Neural progenitor cell (in vitro differentiated cells): Measurements from ENCODE around the gene PSMD3. TPM values are rescaled to one million over a fixed set of nuclear protein-coding genes. Genes with fewer than 3 reads are reported as not detected.
A peak's percentile ranks its signal among the peaks of the same experiment; 100 is the strongest.

ENCODE experiments used
- DNase-seq: peaks from one replicate; pipeline ENCODE4 v3.0.0-alpha.2; 2016; ENCODE audit warnings: low spot score
- H2AFZ ChIP-seq: fragments of 200-600 bp; sonication (generic); replicated peaks from 2 replicates; pipeline ENCODE4 v1.6.1; 2016; ENCODE audit warnings: antibody characterized with exemption
- H3F3A ChIP-seq: fragments of 200-600 bp; sonication (generic); 2 replicates; pipeline ENCODE4 v1.6.1; 2016; ENCODE audit warnings: antibody characterized with exemption, low read depth
- H3K27ac ChIP-seq: fragments of 200-600 bp; sonication (generic); 2 replicates; pipeline ENCODE4 v1.5.1; 2016; ENCODE audit warnings: mild to moderate bottlenecking
- H3K27me3 ChIP-seq: fragments of 200-600 bp; sonication (generic); 2 replicates; pipeline ENCODE4 v1.6.1; 2016; ENCODE audit warnings: mild to moderate bottlenecking, moderate library complexity
- H3K36me3 ChIP-seq: fragments of 200-600 bp; sonication (generic); 2 replicates; pipeline ENCODE4 v1.5.1; 2016
- H3K4me1 ChIP-seq: fragments of 200-600 bp; sonication (generic); 2 replicates; pipeline ENCODE4 v1.6.1; 2016; ENCODE audit warnings: mixed run types
- H3K4me2 ChIP-seq: fragments of 200-600 bp; sonication (generic); 2 replicates; pipeline ENCODE4 v1.6.1; 2016
- H3K4me3 ChIP-seq: fragments of 200-600 bp; sonication (generic); 2 replicates; pipeline ENCODE4 v1.5.1; 2016
- H3K79me2 ChIP-seq: fragments of 200-600 bp; sonication (generic); 2 replicates; pipeline ENCODE4 v1.6.1; 2016; ENCODE audit warnings: low read depth
- H3K9ac ChIP-seq: fragments of 200-600 bp; sonication (generic); 2 replicates; pipeline ENCODE4 v1.6.1; 2016
- H3K9me3 ChIP-seq: fragments of 200-600 bp; sonication (generic); 2 replicates; pipeline ENCODE4 v1.5.1; 2016; ENCODE audit warnings: low read depth
- H4K20me1 ChIP-seq: fragments of 200-600 bp; sonication (generic); 2 replicates; pipeline ENCODE4 v1.6.1; 2016; ENCODE audit warnings: low read depth
- H3K27ac Mint-ChIP-seq: 3 replicates; pipeline ENCODE4 v1.8.0; 2021; ENCODE audit warnings: mixed read lengths
- H3K27me3 Mint-ChIP-seq: 2 replicates; pipeline ENCODE4 v1.8.0; 2022; ENCODE audit warnings: low read depth, mild to moderate bottlenecking, inconsistent platforms, moderate library complexity, mixed read lengths; ENCODE audit not compliant: insufficient read depth
- H3K36me3 Mint-ChIP-seq: 3 replicates; pipeline ENCODE4 v1.8.0; 2021; ENCODE audit warnings: mixed read lengths
- H3K4me1 Mint-ChIP-seq: 3 replicates; pipeline ENCODE4 v1.8.0; 2021; ENCODE audit warnings: mixed read lengths
- H3K4me3 Mint-ChIP-seq: 3 replicates; pipeline ENCODE4 v1.8.0; 2021; ENCODE audit warnings: mild to moderate bottlenecking, moderate library complexity, mixed read lengths
- H3K9me3 Mint-ChIP-seq: 3 replicates; pipeline ENCODE4 v1.8.0; 2020; ENCODE audit warnings: mixed read lengths
- EZH2 ChIP-seq: fragments of 200-600 bp; sonication (generic); IDR thresholded peaks from 2 replicates; pipeline ENCODE4 v1.6.1; 2017; ENCODE audit warnings: antibody characterized with exemption, mild to moderate bottlenecking, moderate library complexity
- EZH2phosphoT487 ChIP-seq: fragments of 200-600 bp; sonication (generic); IDR thresholded peaks from 2 replicates; pipeline ENCODE4 v1.6.1; 2017; ENCODE audit warnings: antibody characterized with exemption
- total RNA-seq: library from RNA; depleted of rRNA; stranded (reverse); fragments of >200 nt; gene quantifications from 2 replicates; pipeline ENCODE4 v1.2.3, GENCODE V29; 2015; ENCODE audit warnings: low replicate concordance
- TF ChIP-seq, protein P1 (sequence below): fragments of 200-600 bp; sonication (generic); IDR thresholded peaks from 2 replicates; pipeline ENCODE4 v1.5.1; 2017; ENCODE audit warnings: antibody characterized with exemption, mild to moderate bottlenecking

Gene PSMD3
- total RNA-seq, 1 donor from 2014 or later: 71.6 TPM

DNA sequence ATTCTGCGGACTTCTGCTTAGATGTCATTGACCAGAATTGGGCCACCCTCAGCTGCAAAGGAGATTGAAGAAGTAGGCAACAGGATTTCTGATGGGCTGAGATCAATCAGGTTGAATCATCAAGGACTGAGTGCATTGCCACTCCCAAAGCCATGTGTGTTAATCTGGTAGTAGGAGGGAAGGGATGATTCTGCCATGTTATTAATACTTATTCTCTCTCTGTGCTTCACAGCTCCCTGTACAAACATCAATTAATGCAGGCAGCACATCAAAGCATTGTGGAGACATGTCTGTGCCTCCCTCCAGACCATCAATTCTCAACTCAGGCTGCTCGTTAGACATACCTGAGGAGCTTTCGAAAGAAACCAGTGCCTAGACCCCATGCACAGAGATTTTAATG is 41.5 kb upstream of the PSMD3 start:
- no peak overlapping the region for H3K9ac ChIP-seq
- Mint-ChIP-seq H3K36me3 (no peaks in the 10 kb centered on the region), H3K4me1 (peaks cover 20% of the 10 kb centered on the region), H3K9me3 (no peaks in the 10 kb centered on the region), H3K27me3 (peaks cover 5% of the 10 kb centered on the region), H3K4me3 (no peak overlapping the region), H3K27ac (no peak overlapping the region)
- no peaks in the 10 kb centered on the region for H3K9me3 ChIP-seq
- DNase-seq: no peak
- no peak overlapping the region for H3K4me2 ChIP-seq
- H3K79me2 ChIP-seq: no peaks in the 10 kb centered on the region
- H2AFZ ChIP-seq: no peak overlapping the region
- H4K20me1 ChIP-seq: no peaks in the 10 kb centered on the region
- H3K27ac ChIP-seq: no peak overlapping the region
- no peak for TF ChIP-seq EZH2phosphoT487
- TF ChIP-seq, protein P1, sequence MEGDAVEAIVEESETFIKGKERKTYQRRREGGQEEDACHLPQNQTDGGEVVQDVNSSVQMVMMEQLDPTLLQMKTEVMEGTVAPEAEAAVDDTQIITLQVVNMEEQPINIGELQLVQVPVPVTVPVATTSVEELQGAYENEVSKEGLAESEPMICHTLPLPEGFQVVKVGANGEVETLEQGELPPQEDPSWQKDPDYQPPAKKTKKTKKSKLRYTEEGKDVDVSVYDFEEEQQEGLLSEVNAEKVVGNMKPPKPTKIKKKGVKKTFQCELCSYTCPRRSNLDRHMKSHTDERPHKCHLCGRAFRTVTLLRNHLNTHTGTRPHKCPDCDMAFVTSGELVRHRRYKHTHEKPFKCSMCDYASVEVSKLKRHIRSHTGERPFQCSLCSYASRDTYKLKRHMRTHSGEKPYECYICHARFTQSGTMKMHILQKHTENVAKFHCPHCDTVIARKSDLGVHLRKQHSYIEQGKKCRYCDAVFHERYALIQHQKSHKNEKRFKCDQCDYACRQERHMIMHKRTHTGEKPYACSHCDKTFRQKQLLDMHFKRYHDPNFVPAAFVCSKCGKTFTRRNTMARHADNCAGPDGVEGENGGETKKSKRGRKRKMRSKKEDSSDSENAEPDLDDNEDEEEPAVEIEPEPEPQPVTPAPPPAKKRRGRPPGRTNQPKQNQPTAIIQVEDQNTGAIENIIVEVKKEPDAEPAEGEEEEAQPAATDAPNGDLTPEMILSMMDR: no peak
- TF ChIP-seq EZH2: no peak
- H3K4me1 ChIP-seq: peaks cover 3% of the 10 kb centered on the region
- no peaks in the 10 kb centered on the region for H3K27me3 ChIP-seq
- no peaks in the 10 kb centered on the region for H3K36me3 ChIP-seq
- no peak overlapping the region for H3K4me3 ChIP-seq
- H3F3A ChIP-seq: no peaks in the 10 kb centered on the region

DNA sequence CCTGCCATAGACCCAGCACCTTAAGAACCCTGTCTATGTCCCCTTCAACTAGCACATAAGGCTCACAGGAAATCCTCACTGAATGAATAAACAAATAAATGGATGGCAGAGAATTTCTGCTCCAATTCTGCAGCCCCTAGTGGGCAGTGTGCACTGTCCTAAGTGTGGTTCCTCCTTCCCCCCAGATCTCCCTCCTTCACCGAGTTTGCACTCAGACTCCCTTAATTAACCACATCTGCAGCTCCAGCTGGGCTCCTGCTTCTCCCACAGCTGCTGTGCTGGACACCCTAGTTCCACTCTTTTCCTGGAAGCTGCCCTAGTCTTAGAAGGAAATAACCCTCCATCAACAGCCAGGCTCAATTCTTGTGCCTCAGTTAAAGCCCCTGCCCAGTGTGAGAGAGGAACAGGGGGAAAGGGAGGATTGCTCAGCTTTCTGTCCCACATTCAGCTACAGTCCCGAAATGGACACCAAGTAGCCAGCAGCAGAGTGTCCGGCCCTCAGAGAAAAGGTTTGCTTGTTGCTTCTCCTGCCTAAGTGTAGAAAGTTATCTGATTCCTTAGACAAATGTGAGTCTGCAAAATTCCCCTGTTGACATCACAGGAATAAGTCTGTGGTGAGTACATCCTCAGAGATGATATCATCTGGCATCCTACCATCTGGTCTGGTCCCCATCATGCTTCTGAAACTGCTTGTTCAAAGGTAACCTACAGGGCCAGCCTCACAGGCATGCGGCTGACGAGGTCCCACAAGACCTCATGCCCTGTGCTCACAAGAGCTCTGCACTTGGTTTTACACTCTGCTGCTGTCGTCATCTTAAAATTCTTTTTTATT is 40.8 kb upstream of the PSMD3 start:
- Mint-ChIP-seq H3K4me1 (peaks cover 16% of the 10 kb centered on the region), H3K27ac (no peak overlapping the region), H3K36me3 (no peaks in the 10 kb centered on the region), H3K9me3 (no peaks in the 10 kb centered on the region), H3K4me3 (no peak overlapping the region), H3K27me3 (peaks cover 5% of the 10 kb centered on the region)
- Histone ChIP-seq H4K20me1 (no peaks in the 10 kb centered on the region), H3K9me3 (no peaks in the 10 kb centered on the region), H3K4me2 (no peak overlapping the region), H3K36me3 (no peaks in the 10 kb centered on the region), H3K4me3 (no peak overlapping the region), H3K4me1 (peaks cover 3% of the 10 kb centered on the region), H3K27ac (no peak overlapping the region), H3K79me2 (no peaks in the 10 kb centered on the region), H3K27me3 (no peaks in the 10 kb centered on the region), H3K9ac (no peak overlapping the region), H2AFZ (peak overlapping the region; percentile 48), H3F3A (no peaks in the 10 kb centered on the region)
- TF ChIP-seq EZH2: no peak
- TF ChIP-seq, protein P1: peak; percentile 53
- no peak for TF ChIP-seq EZH2phosphoT487
- peak; percentile 58 for DNase-seq

DNA sequence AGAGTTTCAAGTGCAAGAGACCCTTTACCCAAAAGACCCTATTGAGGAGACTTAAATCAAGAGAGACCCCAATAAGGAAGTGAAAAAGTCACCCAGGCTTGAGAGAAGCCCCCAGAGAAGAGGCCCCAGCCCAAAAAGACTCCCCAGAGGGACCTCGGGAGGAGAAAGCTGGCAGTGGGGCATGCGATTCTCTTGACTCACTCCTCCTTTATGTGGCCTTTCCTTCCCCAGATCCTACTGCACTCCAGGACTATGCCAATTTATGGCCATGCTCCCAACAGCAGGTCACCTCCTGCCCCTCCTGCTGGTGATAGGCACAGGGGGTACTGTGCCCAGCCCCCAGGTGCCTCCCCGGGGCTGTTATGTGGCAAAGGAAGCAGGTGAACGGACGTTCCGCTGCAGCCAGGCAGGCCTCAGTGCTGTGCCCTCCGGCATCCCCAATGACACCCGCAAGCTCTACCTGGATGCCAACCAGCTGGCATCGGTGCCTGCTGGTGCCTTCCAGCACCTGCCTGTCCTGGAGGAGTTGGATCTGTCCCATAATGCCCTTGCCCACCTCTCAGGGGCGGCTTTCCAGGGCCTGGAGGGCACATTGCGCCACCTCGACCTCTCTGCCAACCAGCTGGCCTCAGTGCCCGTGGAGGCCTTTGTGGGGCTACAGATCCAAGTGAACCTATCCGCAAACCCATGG is 36.8 kb upstream of the PSMD3 start:
- no peak for DNase-seq
- Mint-ChIP-seq H3K4me3 (no peak overlapping the region), H3K27me3 (peaks cover 12% of the 10 kb centered on the region), H3K27ac (no peak overlapping the region), H3K9me3 (no peaks in the 10 kb centered on the region), H3K4me1 (peaks cover 19% of the 10 kb centered on the region), H3K36me3 (no peaks in the 10 kb centered on the region)
- Histone ChIP-seq H3K9me3 (no peaks in the 10 kb centered on the region), H3K4me1 (peaks cover 3% of the 10 kb centered on the region), H3K79me2 (no peaks in the 10 kb centered on the region), H4K20me1 (no peaks in the 10 kb centered on the region), H3F3A (no peaks in the 10 kb centered on the region), H3K36me3 (no peaks in the 10 kb centered on the region), H2AFZ (no peak overlapping the region), H3K4me2 (no peak overlapping the region), H3K9ac (no peak overlapping the region), H3K4me3 (no peak overlapping the region), H3K27ac (no peak overlapping the region), H3K27me3 (no peaks in the 10 kb centered on the region)
- TF ChIP-seq EZH2 (no peak), EZH2phosphoT487 (no peak)
- TF ChIP-seq, protein P1: no peak
